GM10266 (cell line): Measurements from ENCODE around the gene RFX2.

ENCODE experiments used
- DNase-seq: peaks from one replicate; pipeline ENCODE4 v3.0.0; 2012; ENCODE audit errors: extremely low spot score
- CTCF ChIP-seq: IDR thresholded peaks from 2 replicates; pipeline ENCODE4 v1.5.1; 2012; ENCODE audit warnings: mild to moderate bottlenecking, low read depth; ENCODE audit not compliant: control insufficient read depth, insufficient read depth; ENCODE audit errors: missing control alignments

The RFX2 gene

GRCh38 chr19:6023936-6024335 is 86.4 kb downstream of the RFX2 start:
- no peak for TF ChIP-seq CTCF
- DNase-seq = no peak

- TF ChIP-seq CTCF = no peak
Observed at GRCh38 chr19:6023085-6023682, 87.1 kb downstream of the RFX2 start.

GRCh38 chr19:6022570-6023064 is 87.7 kb downstream of the RFX2 start:
- TF ChIP-seq CTCF = no peak
- DNase-seq = no peak

More at GRCh38 chr19:6023085-6023682, 87.1 kb downstream of the RFX2 start:
- DNase-seq = no peak

- TF ChIP-seq CTCF = peak; percentile 80
- peak; percentile 87 for DNase-seq
Observed at GRCh38 chr19:6021878-6022569, 88.3 kb downstream of the RFX2 start.

- DNase-seq = no peak
- TF ChIP-seq CTCF = no peak
Observed at GRCh38 chr19:6020972-6021805, 89.1 kb downstream of the RFX2 start.

- no peak for TF ChIP-seq CTCF
- DNase-seq = no peak
Observed at GRCh38 chr19:6020166-6020882, 90.0 kb downstream of the RFX2 start.
